ENCODE data around the gene PBRM1. TPM values are rescaled to one million over a fixed set of nuclear protein-coding genes. Genes with fewer than 3 reads are reported as not detected.

Gene PBRM1
- total and polyA plus RNA-seq, 2 of the 13 experiments (the other 11 are each of a cell fraction or from before 2014, with no cell fraction given), result 10.9 to 33.2 TPM

DNA sequence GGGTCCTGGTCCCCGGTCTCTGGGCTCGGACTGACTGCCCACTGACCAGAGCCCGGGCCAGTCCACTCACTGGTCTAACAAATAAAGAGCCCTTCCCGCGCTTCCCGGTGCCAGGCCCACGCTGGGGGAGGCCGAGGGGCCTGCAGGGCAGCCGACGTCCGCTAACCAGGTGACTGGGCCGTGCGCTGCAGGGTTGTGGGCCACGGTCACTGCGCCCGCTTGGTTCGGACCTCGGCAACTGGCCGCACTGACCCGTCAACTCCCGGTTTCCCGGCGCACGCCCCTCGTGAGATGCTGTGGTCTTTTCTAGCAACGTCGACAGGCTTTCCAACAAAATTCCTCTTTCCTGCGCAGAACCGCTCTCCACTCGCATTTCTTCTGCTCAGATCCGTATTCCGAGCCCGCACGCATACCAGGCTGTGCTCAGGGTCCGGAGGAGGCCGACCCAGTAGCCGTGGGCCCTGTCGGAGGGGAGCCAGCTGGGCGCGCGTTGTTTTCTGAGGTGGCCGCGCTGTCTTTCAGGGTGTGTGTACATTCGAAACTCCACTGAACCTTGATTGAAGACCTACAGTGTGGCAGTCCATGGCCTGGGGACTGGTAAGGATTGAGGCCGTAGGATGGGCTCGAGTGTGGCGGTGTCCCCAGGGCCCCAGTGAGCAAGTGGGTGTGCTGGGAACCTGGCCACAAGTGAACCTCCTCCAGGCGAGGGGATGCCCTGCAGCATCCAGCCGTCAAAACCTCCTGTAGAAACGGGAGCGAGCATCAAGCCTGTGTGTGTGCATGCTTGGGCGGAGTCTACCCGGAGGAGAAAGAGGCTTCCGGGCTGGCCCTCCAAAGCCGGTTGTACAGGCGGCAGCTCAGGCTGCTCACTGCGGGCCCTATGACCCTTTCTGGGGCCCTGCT, 151.2 kb downstream of the PBRM1 start (continued):
- no peak for TF ChIP-seq EHMT2 (IDR thresholded peaks at IDR 0.05; ENCODE audit: borderline replicate concordance, low read depth, low read length)
- TF ChIP-seq RELA (CRISPR knock-in tag; IDR thresholded peaks at IDR 0.05), result 0 out of 2 replicates have a peak, but pooled peaks have one; percentile 64
- 0 out of 2 replicates have a peak, but pooled peaks have one; percentile 41 for TF ChIP-seq MEF2D (CRISPR knock-in tag; IDR thresholded peaks at IDR 0.05)
- TF ChIP-seq, protein P1, sequence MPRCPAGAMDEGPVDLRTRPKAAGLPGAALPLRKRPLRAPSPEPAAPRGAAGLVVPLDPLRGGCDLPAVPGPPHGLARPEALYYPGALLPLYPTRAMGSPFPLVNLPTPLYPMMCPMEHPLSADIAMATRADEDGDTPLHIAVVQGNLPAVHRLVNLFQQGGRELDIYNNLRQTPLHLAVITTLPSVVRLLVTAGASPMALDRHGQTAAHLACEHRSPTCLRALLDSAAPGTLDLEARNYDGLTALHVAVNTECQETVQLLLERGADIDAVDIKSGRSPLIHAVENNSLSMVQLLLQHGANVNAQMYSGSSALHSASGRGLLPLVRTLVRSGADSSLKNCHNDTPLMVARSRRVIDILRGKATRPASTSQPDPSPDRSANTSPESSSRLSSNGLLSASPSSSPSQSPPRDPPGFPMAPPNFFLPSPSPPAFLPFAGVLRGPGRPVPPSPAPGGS (CRISPR knock-in tag; IDR thresholded peaks at IDR 0.05), result peak; percentile 42
- TF ChIP-seq, protein P2, sequence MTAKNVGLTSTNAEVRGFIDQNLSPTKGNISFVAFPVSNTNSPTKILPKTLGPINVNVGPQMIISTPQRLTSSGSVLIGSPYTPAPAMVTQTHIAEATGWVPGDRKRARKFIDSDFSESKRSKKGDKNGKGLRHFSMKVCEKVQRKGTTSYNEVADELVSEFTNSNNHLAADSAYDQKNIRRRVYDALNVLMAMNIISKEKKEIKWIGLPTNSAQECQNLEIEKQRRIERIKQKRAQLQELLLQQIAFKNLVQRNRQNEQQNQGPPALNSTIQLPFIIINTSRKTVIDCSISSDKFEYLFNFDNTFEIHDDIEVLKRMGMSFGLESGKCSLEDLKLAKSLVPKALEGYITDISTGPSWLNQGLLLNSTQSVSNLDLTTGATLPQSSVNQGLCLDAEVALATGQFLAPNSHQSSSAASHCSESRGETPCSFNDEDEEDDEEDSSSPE (CRISPR knock-in tag; IDR thresholded peaks at IDR 0.05), result peak; percentile 45; the same call in 1 of the 2 replicates
- 0 out of 2 replicates have a peak, but pooled peaks have one; percentile 10 for TF ChIP-seq ZNF674 (CRISPR knock-in tag; IDR thresholded peaks at IDR 0.05; ENCODE audit: low read depth)
- TF ChIP-seq ZNF205 (CRISPR knock-in tag; IDR thresholded peaks at IDR 0.05), result no peak
- no peak for TF ChIP-seq TEAD2 (CRISPR knock-in tag; IDR thresholded peaks at IDR 0.05)
- TF ChIP-seq, protein P3, sequence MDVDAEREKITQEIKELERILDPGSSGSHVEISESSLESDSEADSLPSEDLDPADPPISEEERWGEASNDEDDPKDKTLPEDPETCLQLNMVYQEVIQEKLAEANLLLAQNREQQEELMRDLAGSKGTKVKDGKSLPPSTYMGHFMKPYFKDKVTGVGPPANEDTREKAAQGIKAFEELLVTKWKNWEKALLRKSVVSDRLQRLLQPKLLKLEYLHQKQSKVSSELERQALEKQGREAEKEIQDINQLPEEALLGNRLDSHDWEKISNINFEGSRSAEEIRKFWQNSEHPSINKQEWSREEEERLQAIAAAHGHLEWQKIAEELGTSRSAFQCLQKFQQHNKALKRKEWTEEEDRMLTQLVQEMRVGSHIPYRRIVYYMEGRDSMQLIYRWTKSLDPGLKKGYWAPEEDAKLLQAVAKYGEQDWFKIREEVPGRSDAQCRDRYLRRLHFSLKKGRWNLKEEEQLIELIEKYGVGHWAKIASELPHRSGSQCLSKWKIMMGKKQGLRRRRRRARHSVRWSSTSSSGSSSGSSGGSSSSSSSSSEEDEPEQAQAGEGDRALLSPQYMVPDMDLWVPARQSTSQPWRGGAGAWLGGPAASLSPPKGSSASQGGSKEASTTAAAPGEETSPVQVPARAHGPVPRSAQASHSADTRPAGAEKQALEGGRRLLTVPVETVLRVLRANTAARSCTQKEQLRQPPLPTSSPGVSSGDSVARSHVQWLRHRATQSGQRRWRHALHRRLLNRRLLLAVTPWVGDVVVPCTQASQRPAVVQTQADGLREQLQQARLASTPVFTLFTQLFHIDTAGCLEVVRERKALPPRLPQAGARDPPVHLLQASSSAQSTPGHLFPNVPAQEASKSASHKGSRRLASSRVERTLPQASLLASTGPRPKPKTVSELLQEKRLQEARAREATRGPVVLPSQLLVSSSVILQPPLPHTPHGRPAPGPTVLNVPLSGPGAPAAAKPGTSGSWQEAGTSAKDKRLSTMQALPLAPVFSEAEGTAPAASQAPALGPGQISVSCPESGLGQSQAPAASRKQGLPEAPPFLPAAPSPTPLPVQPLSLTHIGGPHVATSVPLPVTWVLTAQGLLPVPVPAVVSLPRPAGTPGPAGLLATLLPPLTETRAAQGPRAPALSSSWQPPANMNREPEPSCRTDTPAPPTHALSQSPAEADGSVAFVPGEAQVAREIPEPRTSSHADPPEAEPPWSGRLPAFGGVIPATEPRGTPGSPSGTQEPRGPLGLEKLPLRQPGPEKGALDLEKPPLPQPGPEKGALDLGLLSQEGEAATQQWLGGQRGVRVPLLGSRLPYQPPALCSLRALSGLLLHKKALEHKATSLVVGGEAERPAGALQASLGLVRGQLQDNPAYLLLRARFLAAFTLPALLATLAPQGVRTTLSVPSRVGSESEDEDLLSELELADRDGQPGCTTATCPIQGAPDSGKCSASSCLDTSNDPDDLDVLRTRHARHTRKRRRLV (CRISPR knock-in tag; IDR thresholded peaks at IDR 0.05), result no peak
- TF ChIP-seq PAWR (CRISPR knock-in tag; IDR thresholded peaks at IDR 0.05; ENCODE audit: borderline replicate concordance), result no peak
- TF ChIP-seq ZNF260 (CRISPR knock-in tag; IDR thresholded peaks at IDR 0.05; ENCODE audit: borderline replicate concordance, low read depth), result no peak
- no peak for TF ChIP-seq FLYWCH1 (CRISPR knock-in tag; IDR thresholded peaks at IDR 0.05)
- no peak for TF ChIP-seq ZNF780A (CRISPR knock-in tag; IDR thresholded peaks at IDR 0.05)
- TF ChIP-seq, protein P4, sequence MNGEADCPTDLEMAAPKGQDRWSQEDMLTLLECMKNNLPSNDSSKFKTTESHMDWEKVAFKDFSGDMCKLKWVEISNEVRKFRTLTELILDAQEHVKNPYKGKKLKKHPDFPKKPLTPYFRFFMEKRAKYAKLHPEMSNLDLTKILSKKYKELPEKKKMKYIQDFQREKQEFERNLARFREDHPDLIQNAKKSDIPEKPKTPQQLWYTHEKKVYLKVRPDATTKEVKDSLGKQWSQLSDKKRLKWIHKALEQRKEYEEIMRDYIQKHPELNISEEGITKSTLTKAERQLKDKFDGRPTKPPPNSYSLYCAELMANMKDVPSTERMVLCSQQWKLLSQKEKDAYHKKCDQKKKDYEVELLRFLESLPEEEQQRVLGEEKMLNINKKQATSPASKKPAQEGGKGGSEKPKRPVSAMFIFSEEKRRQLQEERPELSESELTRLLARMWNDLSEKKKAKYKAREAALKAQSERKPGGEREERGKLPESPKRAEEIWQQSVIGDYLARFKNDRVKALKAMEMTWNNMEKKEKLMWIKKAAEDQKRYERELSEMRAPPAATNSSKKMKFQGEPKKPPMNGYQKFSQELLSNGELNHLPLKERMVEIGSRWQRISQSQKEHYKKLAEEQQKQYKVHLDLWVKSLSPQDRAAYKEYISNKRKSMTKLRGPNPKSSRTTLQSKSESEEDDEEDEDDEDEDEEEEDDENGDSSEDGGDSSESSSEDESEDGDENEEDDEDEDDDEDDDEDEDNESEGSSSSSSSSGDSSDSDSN (CRISPR knock-in tag; IDR thresholded peaks at IDR 0.05), result peak; percentile 86
- TF ChIP-seq ZNF230 (CRISPR knock-in tag; IDR thresholded peaks at IDR 0.05), result peak; percentile 12; the same call in 1 of the 2 replicates
- TF ChIP-seq, protein P5, sequence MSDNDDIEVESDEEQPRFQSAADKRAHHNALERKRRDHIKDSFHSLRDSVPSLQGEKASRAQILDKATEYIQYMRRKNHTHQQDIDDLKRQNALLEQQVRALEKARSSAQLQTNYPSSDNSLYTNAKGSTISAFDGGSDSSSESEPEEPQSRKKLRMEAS (IDR thresholded peaks at IDR 0.05), result peak; percentile 12; the same call in 1 of the 2 replicates
